ENCODE results near the gene DDIT3. TPM values are rescaled to one million over a fixed set of nuclear protein-coding genes. Genes with fewer than 3 reads are reported as not detected.
A peak's percentile ranks its signal among the peaks of the same experiment; 100 is the strongest.

Gene DDIT3
- total and polyA plus RNA-seq, 2 of the 8 experiments (the other 6 are each of a cell fraction or from before 2014, with no cell fraction given) = 4.9 to 5.7 TPM

DNA sequence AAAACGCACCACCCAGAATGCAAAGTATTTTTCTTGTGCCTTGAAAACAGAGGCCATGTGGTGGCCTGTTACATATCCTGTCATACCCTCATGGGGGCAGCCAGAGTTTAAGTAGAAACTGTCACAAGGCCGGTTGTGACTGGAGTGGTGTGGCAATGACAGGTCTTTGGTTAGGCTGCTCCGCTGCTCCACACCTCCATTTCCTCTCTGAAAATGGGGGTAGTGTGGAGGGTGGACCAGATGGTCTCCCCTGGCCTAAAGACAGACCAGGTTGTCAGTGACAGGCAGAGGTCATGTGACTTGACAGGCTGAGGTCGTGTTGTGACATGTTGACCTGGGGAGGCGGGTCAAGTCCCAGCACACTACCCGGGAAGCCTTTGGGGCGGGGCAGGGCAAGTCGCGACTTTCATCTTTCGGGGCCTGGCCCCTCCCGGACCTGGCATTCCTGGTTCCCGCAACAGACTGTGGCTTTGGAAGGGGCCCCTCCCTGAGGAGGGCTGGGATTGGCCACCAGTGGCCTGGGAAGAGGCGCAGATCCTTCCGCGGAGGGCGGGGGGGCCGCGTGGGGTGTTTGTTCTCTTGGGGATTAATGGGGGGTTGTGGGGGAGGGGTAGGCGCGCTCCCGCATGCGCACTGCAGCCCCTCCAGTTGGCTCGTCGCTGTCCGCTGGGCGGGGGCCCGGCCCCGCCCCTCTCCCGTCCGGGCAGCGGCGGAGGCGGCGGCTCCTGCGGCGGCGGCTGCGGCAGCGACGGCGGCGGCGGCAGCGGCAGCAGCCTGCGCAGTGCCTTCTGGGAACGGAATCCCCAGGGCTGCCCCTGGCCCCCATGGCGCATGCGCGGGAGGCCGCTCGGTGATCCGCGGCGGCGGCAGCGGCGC, 1.9 kb upstream of the DDIT3 start, which contains the start of gene MBD6 (continued):
- TF ChIP-seq CHD7 (IDR thresholded peaks at IDR 0.05; ENCODE audit: insufficient replicate concordance, low read length) = no peak
- TF ChIP-seq CBX5 (IDR thresholded peaks at IDR 0.05; ENCODE audit: low read depth, low read length) = no peak
- TF ChIP-seq POU5F1 (IDR thresholded peaks at IDR 0.05; ENCODE audit: low read depth, low read length) = no peak
- no peak for TF ChIP-seq SUZ12 (IDR thresholded peaks at IDR 0.05; ENCODE audit: low read length)
- no peak for TF ChIP-seq JUN (IDR thresholded peaks at IDR 0.05; ENCODE audit: low read depth, low read length)
- TF ChIP-seq HDAC2 (IDR thresholded peaks at IDR 0.05; ENCODE audit: borderline replicate concordance in 1 of 2, low read depth in 2 of 2, low read length in 2 of 2) = peak; percentile 65 to 100; a peak in 2 of 4 replicates
- no peak for TF ChIP-seq KDM5A (IDR thresholded peaks at IDR 0.05; ENCODE audit: low read length)
- TF ChIP-seq CTBP2 (IDR thresholded peaks at IDR 0.05; ENCODE audit: borderline replicate concordance, insufficient read depth, insufficient read length, low read length) = peak; percentile 100
- TF ChIP-seq ASH2L (IDR thresholded peaks at IDR 0.05; ENCODE audit: low read length) = no peak

Measured in H1 (cell line).